T-cell (primary cell): ENCODE data around the gene LACTB. TPM values are rescaled to one million over a fixed set of nuclear protein-coding genes. Genes with fewer than 3 reads are reported as not detected.

Source experiments
- ATAC-seq, 4 experiments: fragments of 200-7000 bp in 3 of 4; fragments of 150-1000 bp in 1 of 4; cut with Tn5 transposase; replicated peaks in 1 of 4; 1 replicate in 3 of 4; 2 replicates in 1 of 4; pipeline ENCODE4 v1.10.0; 2021; ENCODE audit warnings: moderate library complexity in 3 of 4, mild to moderate bottlenecking in 2 of 4, moderate number of reproducible peaks in 1 of 4
- CTCF ChIA-PET, 2 donors: fragments of 300-600 bp; sonication (Branson Sonifier 250); formaldehyde crosslinking; loops; one replicate each; lab custom pipeline; 2022; ENCODE audit warnings: antibody characterized with exemption in 2 of 2; lab: Charles Lee
- POLR2A ChIA-PET, 2 donors: fragments of 300-600 bp; sonication (Branson Sonifier 250); formaldehyde crosslinking; loops; one replicate each; lab custom pipeline; 2022; ENCODE audit warnings: antibody characterized with exemption in 2 of 2; lab: Charles Lee
- DNase-seq, 35 experiments: peaks; one replicate each; pipeline versions ENCODE4 v3.0.0 to v3.0.0-alpha.2; 2013 to 2023
- H3K27ac ChIP-seq: one replicate; pipeline ENCODE4 v1.5.1; 2013; ENCODE audit warnings: low read length
- H3K27me3 ChIP-seq, 2 experiments: replicated peaks in 1 of 2; 1 replicate in 1 of 2; 2 replicates in 1 of 2; pipeline versions ENCODE4 v1.6.1 to v1.7.0; 2013; ENCODE audit warnings: low read length in 1 of 2, mixed read lengths in 1 of 2; ENCODE audit not compliant: control insufficient read depth in 2 of 2, insufficient read depth in 2 of 2; ENCODE audit errors: extremely low read depth in 1 of 2
- H3K36me3 ChIP-seq, 2 donors: 1 replicate in 1 of 2; 2 replicates in 1 of 2; pipeline versions ENCODE4 v1.6.1 to v1.7.0; 2013; ENCODE audit warnings: low read length in 1 of 2; ENCODE audit not compliant: control insufficient read depth in 2 of 2, insufficient read depth in 1 of 2; ENCODE audit errors: extremely low read depth in 1 of 2
- H3K4me1 ChIP-seq, 2 experiments: 1 replicate in 1 of 2; 2 replicates in 1 of 2; pipeline versions ENCODE4 v1.6.1 to v1.7.0; 2013; ENCODE audit warnings: low read length in 2 of 2, mixed read lengths in 1 of 2; ENCODE audit not compliant: insufficient read depth in 2 of 2, control insufficient read depth in 1 of 2; ENCODE audit errors: extremely low read depth in 1 of 2
- H3K4me3 ChIP-seq, 2 donors: 1 replicate in 1 of 2; 2 replicates in 1 of 2; pipeline versions ENCODE4 v1.5.1 to v1.7.0; 2013; ENCODE audit warnings: mild to moderate bottlenecking in 2 of 2, low read length in 1 of 2, moderate library complexity in 1 of 2; ENCODE audit not compliant: control insufficient read depth in 1 of 2; ENCODE audit errors: extremely low read depth in 1 of 2
- H3K9me3 ChIP-seq: 2 replicates; pipeline ENCODE4 v1.7.0; 2013
- H3K27ac Mint-ChIP-seq, 2 donors: one replicate each; pipeline ENCODE4 v1.8.0; 2020 to 2021; ENCODE audit warnings: mild to moderate bottlenecking in 2 of 2, mixed read lengths in 2 of 2
- H3K27me3 Mint-ChIP-seq, 2 donors: one replicate each; pipeline ENCODE4 v1.8.0; 2021 to 2022; ENCODE audit warnings: mixed read lengths in 2 of 2
- H3K36me3 Mint-ChIP-seq: one replicate; pipeline ENCODE4 v1.8.0; 2021; ENCODE audit warnings: mixed read lengths
- H3K4me1 Mint-ChIP-seq, 3 donors: one replicate each; pipeline ENCODE4 v1.8.0; 2020 to 2022; ENCODE audit warnings: mixed read lengths in 3 of 3, mild to moderate bottlenecking in 1 of 3
- H3K4me3 Mint-ChIP-seq, 3 donors: one replicate each; pipeline ENCODE4 v1.8.0; 2020 to 2022; ENCODE audit warnings: mild to moderate bottlenecking in 3 of 3, mixed read lengths in 3 of 3, moderate library complexity in 3 of 3
- H3K9me3 Mint-ChIP-seq, 3 donors: one replicate each; pipeline ENCODE4 v1.8.0; 2020 to 2022; ENCODE audit warnings: mixed read lengths in 3 of 3
- WGBS: methylation state at CpG from one replicate; pipeline ENCODE4 v1.1.5; 2013; ENCODE audit warnings: missing lambda C conversion rate; ENCODE audit not compliant: insufficient coverage; 5-methylcytosine and 5-hydroxymethylcytosine counted together
- total RNA-seq, 35 experiments: library from RNA in 6 of 35; stranded (reverse) in 6 of 35; fragments of 120-200 nt in 1 of 35; gene quantifications; one replicate each; pipeline versions ENCODE4 v1.2.1 to v1.2.4 and lab custom pipeline; 2013 to 2026

LACTB gene
- total RNA-seq, 5 donors from 2014 or later (not counting 1 experiment from before 2014, with no cell fraction given), result 10.9 to 14.9 (median 12.2) TPM

DNA sequence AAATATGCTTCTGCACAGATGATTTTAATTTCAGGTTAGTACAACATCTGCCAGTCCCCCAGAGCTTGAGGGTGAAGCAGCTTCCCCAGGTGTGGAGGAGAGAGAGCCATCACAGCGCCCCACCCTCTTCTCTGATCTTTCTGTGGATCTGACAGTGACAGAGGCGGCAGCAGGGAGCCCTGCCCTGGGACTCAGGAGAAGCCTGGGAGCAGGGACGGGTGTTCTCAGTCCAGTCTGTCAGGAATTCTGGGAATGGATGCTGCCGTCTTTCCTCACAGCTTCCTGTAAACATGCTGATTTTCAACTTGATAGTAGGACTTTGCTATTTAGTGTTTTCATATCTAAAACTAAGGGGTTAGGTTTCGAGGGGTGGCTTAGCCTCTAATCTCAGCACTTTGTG, 56.4 kb downstream of the LACTB start:
- ChIA-PET CTCF (no interaction called here), POLR2A (no interaction called here)
- Histone ChIP-seq H3K4me1 (peaks cover 0 to 2% of the 10 kb centered on the region in 2 experiments), H3K4me3 (no peak overlapping the region), H3K9me3 (no peaks in the 10 kb centered on the region), H3K36me3 (no peaks in the 10 kb centered on the region), H3K27ac (no peak overlapping the region), H3K27me3 (no peaks in the 10 kb centered on the region)
- no peak overlapping the region for H3K27ac Mint-ChIP-seq
- WGBS, result 81% methylated on average over 4 of the region's 5 CpGs
- no peaks in the 10 kb centered on the region for H3K27me3 Mint-ChIP-seq
- H3K4me3 Mint-ChIP-seq, result no peak overlapping the region
- DNase-seq, result no peak
- H3K9me3 Mint-ChIP-seq, result no peaks in the 10 kb centered on the region
- no peaks in the 10 kb centered on the region for H3K4me1 Mint-ChIP-seq
- H3K36me3 Mint-ChIP-seq, result no peaks in the 10 kb centered on the region
- no peak for ATAC-seq

GRCh38 chr15:63180746-63181145, 59.1 kb downstream of the LACTB start:
- Histone ChIP-seq H3K36me3 (no peaks in the 10 kb centered on the region), H3K27ac (no peak overlapping the region), H3K4me3 (no peak overlapping the region), H3K9me3 (no peaks in the 10 kb centered on the region), H3K4me1 (peaks cover 0 to 2% of the 10 kb centered on the region in 2 experiments), H3K27me3 (no peaks in the 10 kb centered on the region)
- Mint-ChIP-seq H3K27me3 (no peaks in the 10 kb centered on the region), H3K4me3 (no peak overlapping the region), H3K36me3 (no peaks in the 10 kb centered on the region), H3K27ac (no peak overlapping the region), H3K4me1 (no peaks in the 10 kb centered on the region), H3K9me3 (no peaks in the 10 kb centered on the region)
- no peak for ATAC-seq
- CTCF ChIA-PET, result interaction anchor here in 1 of 2 donors (1.5 kb wide), 1 partner anchor 64 kb away, joined by 3 read pairs; no protein-coding TSS in a partner anchor
- no peak for DNase-seq
- POLR2A ChIA-PET, result no interaction called here
- WGBS, result no CpG with 5 or more reads among the region's 2 CpGs

DNA sequence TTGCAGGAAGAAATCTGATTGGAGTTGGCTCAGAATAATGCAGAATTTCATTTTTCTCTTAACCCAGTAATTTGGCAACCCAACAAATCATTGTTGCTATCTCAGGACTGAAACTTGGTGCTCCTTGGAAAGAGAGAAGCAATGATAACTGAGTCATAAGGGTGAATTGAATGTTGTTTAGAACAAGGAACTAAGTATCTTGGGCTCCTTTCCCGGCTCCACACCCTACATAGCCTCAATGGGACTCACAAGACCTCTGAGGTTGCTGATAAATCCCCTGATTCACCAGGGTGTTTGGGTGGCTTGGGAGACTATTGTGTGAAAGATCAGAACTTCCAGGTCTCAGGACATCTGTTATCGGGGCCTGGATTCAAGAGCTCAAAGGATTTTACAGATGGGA, 60.0 kb downstream of the LACTB start:
- ChIA-PET CTCF (interaction anchor here in 1 of 2 donors (1.5 kb wide), 1 partner anchor 63 kb away, joined by 3 read pairs; no protein-coding TSS in a partner anchor), POLR2A (no interaction called here)
- no peak for ATAC-seq
- Mint-ChIP-seq H3K27me3 (no peaks in the 10 kb centered on the region), H3K36me3 (no peaks in the 10 kb centered on the region), H3K9me3 (no peaks in the 10 kb centered on the region), H3K27ac (no peak overlapping the region), H3K4me1 (no peaks in the 10 kb centered on the region), H3K4me3 (no peak overlapping the region)
- H3K27me3 ChIP-seq, result no peaks in the 10 kb centered on the region
- H3K4me3 ChIP-seq, result no peak overlapping the region
- no peaks in the 10 kb centered on the region for H3K9me3 ChIP-seq
- no peak overlapping the region for H3K27ac ChIP-seq
- no CpG with 5 or more reads among the region's 2 CpGs for WGBS
- H3K36me3 ChIP-seq, result no peaks in the 10 kb centered on the region
- peaks cover 0 to 2% of the 10 kb centered on the region in 2 experiments for H3K4me1 ChIP-seq
- no peak for DNase-seq

- no peak overlapping the region for H3K27ac ChIP-seq
- WGBS, result 85% methylated on average over 2 of the region's 2 CpGs
- DNase-seq, result no peak
- POLR2A ChIA-PET, result no interaction called here
- Mint-ChIP-seq H3K27ac (no peak overlapping the region), H3K4me3 (no peak overlapping the region), H3K4me1 (peaks cover 9 to 14% (median 12%) of the 10 kb centered on the region in 3 donors), H3K36me3 (no peaks in the 10 kb centered on the region), H3K9me3 (no peaks in the 10 kb centered on the region), H3K27me3 (no peaks in the 10 kb centered on the region)
- no peak overlapping the region for H3K4me3 ChIP-seq
- ATAC-seq, result no peak
- no peaks in the 10 kb centered on the region for H3K36me3 ChIP-seq
- CTCF ChIA-PET, result interaction anchor here (0.6 to 1.8 kb wide), 2 partner anchors 54 to 218 kb away, joined by 5 to 6 read pairs; no protein-coding TSS in a partner anchor
- H3K9me3 ChIP-seq, result no peaks in the 10 kb centered on the region
- no peaks in the 10 kb centered on the region for H3K27me3 ChIP-seq
- H3K4me1 ChIP-seq, result peaks cover 4 to 6% of the 10 kb centered on the region in 2 experiments
These were observed 63.5 kb downstream of the LACTB start for GRCh38 chr15:63185206-63185605.

DNA sequence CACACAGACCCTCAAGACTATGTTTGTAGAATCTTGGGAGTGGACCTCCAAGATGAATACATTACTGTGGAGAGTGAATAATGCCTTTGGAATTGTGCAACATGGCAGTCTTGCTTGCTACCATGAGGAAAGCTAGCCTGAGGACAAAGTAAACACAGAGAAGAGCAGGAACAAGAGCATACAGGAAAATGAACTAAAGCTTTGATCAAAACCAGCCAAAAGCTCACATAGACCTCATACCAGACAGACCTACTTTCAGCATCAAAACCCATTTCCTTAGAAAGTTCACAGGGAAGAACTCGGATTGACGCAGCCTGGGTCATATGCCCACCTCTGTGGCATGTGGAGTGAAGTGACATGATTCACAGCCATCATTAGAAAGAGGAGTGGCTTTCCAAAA, 64.4 kb downstream of the LACTB start:
- H3K27ac Mint-ChIP-seq, result no peak overlapping the region
- WGBS, result no CpG with 5 or more reads among the region's 2 CpGs
- ChIA-PET CTCF (no interaction called here), POLR2A (interaction anchor here in 1 of 2 donors (0.6 kb wide), 1 partner anchor 1137 kb away, joined by 4 read pairs; no protein-coding TSS in a partner anchor)
- no peaks in the 10 kb centered on the region for H3K36me3 Mint-ChIP-seq
- no peaks in the 10 kb centered on the region for H3K27me3 Mint-ChIP-seq
- no peaks in the 10 kb centered on the region for H3K9me3 Mint-ChIP-seq
- Histone ChIP-seq H3K4me1 (peaks cover 6 to 10% of the 10 kb centered on the region in 2 experiments), H3K27me3 (no peaks in the 10 kb centered on the region), H3K9me3 (no peaks in the 10 kb centered on the region), H3K4me3 (no peak overlapping the region), H3K27ac (no peak overlapping the region), H3K36me3 (no peaks in the 10 kb centered on the region)
- DNase-seq (no peak), ATAC-seq (no peak)
- no peak overlapping the region for H3K4me3 Mint-ChIP-seq
- H3K4me1 Mint-ChIP-seq, result peaks cover 18 to 23% (median 21%) of the 10 kb centered on the region in 3 donors

DNA sequence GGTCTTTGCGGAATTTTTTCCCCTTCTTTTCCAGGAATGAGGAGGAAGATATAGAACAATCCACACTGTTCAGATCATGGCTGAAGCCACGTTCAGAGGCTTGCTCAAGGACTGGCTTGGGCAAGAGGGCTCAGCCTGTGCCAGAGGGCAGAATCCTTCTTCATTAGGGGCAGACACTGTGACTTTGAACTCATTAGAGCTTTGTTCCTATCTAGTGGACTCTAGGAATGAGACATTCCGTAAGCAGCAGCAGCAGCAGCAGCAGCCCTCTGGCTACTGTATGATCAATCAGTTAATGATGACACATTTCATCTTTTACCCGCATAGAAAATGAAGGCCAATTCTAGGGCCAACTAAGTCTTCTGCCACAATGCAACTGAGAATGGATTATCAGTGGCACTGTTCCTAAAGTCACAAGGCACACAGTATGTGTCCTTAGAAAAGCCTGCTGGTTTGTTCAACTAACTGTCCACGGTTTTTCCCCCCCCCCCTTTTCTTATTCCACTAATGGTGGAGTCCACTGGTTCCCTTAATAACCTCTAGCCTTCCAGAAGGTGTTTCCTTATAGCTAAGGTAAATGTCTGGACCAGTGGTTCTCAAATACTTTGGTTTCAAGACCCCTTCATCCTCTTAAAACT, 66.0 kb downstream of the LACTB start:
- Mint-ChIP-seq H3K4me1 (peaks cover 34 to 40% (median 35%) of the 10 kb centered on the region in 3 donors), H3K27me3 (no peaks in the 10 kb centered on the region), H3K36me3 (no peaks in the 10 kb centered on the region), H3K4me3 (peak overlapping the region; percentile 92 to 97 (median 92)), H3K9me3 (no peaks in the 10 kb centered on the region), H3K27ac (no peak overlapping the region)
- ChIA-PET CTCF (interaction anchor here in 1 of 2 donors (0.6 kb wide), 1 partner anchor 69 kb away, joined by 10 read pairs; no protein-coding TSS in a partner anchor), POLR2A (interaction anchor here (0.6 to 0.7 kb wide), 3 partner anchors 10 to 233 kb away, joined by 3 to 7 read pairs (median 6); no protein-coding TSS in a partner anchor)
- ATAC-seq, result no peak
- Histone ChIP-seq H3K9me3 (no peaks in the 10 kb centered on the region), H3K36me3 (no peaks in the 10 kb centered on the region), H3K4me3 (no peak overlapping the region), H3K4me1 (peaks cover 17 to 21% of the 10 kb centered on the region in 2 experiments), H3K27ac (no peak overlapping the region), H3K27me3 (no peaks in the 10 kb centered on the region)
- no peak for DNase-seq
- 100% methylated on average over 3 of the region's 5 CpGs for WGBS
